ENCODE data around the gene MAST4. TPM values are rescaled to one million over a fixed set of nuclear protein-coding genes. Genes with fewer than 3 reads are reported as not detected.

MAST4 gene
- total RNA-seq, 1 donor = 12.7 TPM

DNA sequence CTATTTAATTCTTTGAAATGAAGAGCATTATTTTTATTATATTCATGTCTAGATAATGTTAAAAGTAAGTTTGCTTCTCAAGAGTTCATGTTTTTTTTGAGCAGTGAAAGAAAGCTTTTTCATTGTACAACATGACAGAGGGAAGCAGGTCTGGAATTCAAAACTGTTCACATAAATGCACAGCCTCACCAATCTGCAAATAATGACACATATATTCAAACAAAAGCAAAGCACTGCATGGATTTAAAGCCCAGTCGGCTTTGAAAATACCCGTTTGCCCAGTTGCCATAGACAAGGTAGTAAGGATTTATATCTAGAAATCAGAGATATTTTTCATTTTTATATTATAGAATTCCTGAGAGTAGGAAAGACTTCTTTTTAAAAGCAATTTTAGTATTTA, 398.6 kb downstream of the MAST4 start:
- no peak for DNase-seq (ENCODE audit: insufficient read length, low spot score, missing footprints)
- no peaks in the 10 kb centered on the region for H3K4me1 ChIP-seq (ENCODE audit: insufficient read depth, low read length)
- H4K20me1 ChIP-seq (ENCODE audit: insufficient read depth, low read length) = no peaks in the 10 kb centered on the region
- H3K36me3 ChIP-seq (ENCODE audit: insufficient read depth, low read length) = no peaks in the 10 kb centered on the region
- no peak overlapping the region for H2AFZ ChIP-seq (ENCODE audit: low read length)
- no peaks in the 10 kb centered on the region for H3K79me2 ChIP-seq (ENCODE audit: insufficient read depth, low read length)
- no peaks in the 10 kb centered on the region for H3K9me3 ChIP-seq (ENCODE audit: low read depth, low read length)
- TF ChIP-seq, protein P1, sequence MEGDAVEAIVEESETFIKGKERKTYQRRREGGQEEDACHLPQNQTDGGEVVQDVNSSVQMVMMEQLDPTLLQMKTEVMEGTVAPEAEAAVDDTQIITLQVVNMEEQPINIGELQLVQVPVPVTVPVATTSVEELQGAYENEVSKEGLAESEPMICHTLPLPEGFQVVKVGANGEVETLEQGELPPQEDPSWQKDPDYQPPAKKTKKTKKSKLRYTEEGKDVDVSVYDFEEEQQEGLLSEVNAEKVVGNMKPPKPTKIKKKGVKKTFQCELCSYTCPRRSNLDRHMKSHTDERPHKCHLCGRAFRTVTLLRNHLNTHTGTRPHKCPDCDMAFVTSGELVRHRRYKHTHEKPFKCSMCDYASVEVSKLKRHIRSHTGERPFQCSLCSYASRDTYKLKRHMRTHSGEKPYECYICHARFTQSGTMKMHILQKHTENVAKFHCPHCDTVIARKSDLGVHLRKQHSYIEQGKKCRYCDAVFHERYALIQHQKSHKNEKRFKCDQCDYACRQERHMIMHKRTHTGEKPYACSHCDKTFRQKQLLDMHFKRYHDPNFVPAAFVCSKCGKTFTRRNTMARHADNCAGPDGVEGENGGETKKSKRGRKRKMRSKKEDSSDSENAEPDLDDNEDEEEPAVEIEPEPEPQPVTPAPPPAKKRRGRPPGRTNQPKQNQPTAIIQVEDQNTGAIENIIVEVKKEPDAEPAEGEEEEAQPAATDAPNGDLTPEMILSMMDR (IDR thresholded peaks at IDR 0.05; ENCODE audit: extremely low read depth, low read depth, low read length) = no peak
- H3K4me3 ChIP-seq (ENCODE audit: insufficient read depth, low read length) = no peak overlapping the region
- no peak overlapping the region for H3K27ac ChIP-seq (ENCODE audit: low read depth, low read length)
- no peaks in the 10 kb centered on the region for H3K27me3 ChIP-seq (ENCODE audit: insufficient read depth, low read length)
- no peak overlapping the region for H3K4me2 ChIP-seq (ENCODE audit: insufficient read depth, low read length)

DNA sequence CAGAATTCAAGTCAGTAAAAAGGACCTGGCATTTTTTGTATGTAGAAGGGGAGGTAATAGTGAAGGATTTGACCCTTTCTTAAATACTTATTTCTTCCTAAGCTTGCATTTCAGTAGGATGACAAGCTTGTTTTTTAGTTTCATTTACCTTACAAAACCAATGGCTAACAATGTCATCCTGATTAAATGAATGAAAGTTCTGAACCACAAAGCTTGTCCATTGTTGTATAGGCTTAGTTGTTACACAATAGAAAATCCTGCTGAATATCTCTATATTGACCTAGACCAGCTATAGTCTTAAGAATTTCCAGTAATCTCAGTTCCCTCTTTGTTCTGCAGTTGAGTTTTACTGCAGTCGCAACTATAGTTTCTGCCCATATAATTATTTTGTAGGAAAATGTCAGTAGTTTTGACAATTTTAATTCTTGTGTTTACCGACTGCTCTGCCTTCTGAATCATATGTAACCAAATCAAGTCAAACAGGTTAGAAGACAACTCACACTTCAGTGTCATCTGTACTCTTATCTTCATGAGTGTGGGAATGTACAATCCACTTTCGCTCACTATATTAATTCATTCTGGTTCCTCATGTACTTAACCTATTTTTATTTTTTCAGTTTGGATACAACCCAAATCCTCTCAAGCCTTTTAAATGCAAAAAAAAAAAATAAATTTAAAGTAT, 404.7 kb downstream of the MAST4 start:
- Histone ChIP-seq H3K27me3 (ENCODE audit: insufficient read depth, low read length) (no peaks in the 10 kb centered on the region), H3K4me2 (ENCODE audit: insufficient read depth, low read length) (no peak overlapping the region), H4K20me1 (ENCODE audit: insufficient read depth, low read length) (no peaks in the 10 kb centered on the region), H3K27ac (ENCODE audit: low read depth, low read length) (no peak overlapping the region), H3K4me3 (ENCODE audit: insufficient read depth, low read length) (no peak overlapping the region), H3K9me3 (ENCODE audit: low read depth, low read length) (no peaks in the 10 kb centered on the region), H3K79me2 (ENCODE audit: insufficient read depth, low read length) (peaks cover 8% of the 10 kb centered on the region), H2AFZ (ENCODE audit: low read length) (no peak overlapping the region), H3K4me1 (ENCODE audit: insufficient read depth, low read length) (peaks cover 19% of the 10 kb centered on the region), H3K36me3 (ENCODE audit: insufficient read depth, low read length) (no peaks in the 10 kb centered on the region)
- DNase-seq (ENCODE audit: insufficient read length, low spot score, missing footprints) = no peak
- TF ChIP-seq, protein P1 (IDR thresholded peaks at IDR 0.05; ENCODE audit: extremely low read depth, low read depth, low read length) = no peak

DNA sequence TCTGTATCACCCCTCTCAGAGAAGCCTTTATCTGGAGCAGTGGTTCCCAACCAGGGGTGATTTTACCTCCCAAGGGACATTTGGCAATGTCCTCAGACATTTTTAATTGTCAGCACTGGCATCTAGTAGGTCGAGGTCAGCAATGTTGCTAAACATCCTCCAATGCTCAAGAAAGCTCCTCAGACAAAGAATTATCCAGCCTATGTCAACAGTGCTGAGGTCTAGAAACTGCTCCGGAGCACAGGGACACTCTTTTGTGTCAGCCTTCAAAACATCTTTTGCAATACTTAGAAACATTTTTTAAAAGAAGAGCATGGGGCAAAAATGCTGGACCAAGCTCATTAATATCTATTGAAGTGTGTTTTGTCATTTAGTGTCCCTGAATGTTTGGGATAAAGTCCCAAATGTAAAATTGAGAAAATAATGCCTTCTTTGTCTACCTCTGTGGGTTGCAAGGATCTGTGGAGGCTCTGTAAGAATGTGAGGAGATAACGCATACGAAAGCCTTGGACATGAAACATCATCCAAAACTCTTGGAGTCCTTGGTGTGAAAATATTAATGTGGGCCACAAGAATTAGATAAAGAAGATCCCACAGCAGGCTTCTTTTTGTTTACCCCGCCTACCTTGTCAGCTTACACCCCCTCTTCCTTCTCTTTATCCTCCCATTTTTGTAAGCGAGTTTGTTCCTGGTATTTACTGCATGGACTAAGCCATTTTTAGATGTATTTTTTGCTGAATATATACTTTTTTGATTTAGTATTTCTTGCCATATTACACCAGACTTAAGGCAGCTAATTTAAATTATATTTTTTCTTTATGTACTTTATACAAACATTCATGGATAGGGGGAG, 406.9 kb downstream of the MAST4 start:
- Histone ChIP-seq H3K4me2 (ENCODE audit: insufficient read depth, low read length) (peak overlapping the region; percentile 93), H3K4me3 (ENCODE audit: insufficient read depth, low read length) (peak overlapping the region; percentile 76), H3K4me1 (ENCODE audit: insufficient read depth, low read length) (peaks cover 19% of the 10 kb centered on the region), H3K79me2 (ENCODE audit: insufficient read depth, low read length) (peaks cover 29% of the 10 kb centered on the region), H3K36me3 (ENCODE audit: insufficient read depth, low read length) (no peaks in the 10 kb centered on the region), H4K20me1 (ENCODE audit: insufficient read depth, low read length) (no peaks in the 10 kb centered on the region), H3K27me3 (ENCODE audit: insufficient read depth, low read length) (no peaks in the 10 kb centered on the region), H3K27ac (ENCODE audit: low read depth, low read length) (no peak overlapping the region), H2AFZ (ENCODE audit: low read length) (peak overlapping the region; percentile 66), H3K9me3 (ENCODE audit: low read depth, low read length) (no peaks in the 10 kb centered on the region)
- TF ChIP-seq, protein P1 (IDR thresholded peaks at IDR 0.05; ENCODE audit: extremely low read depth, low read depth, low read length) = no peak
- DNase-seq (ENCODE audit: insufficient read length, low spot score, missing footprints) = no peak

DNA sequence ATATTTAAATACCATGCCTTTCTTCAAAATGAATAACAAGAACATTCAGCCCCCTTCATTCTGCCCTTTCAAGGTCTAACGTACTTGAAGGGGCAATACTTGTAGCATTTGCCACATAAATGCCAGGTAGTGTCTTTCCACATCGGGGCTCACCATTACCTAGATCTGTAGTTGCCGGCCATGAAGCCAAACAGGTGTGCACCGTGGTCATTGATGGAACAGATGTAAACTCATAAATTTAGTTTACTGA, 407.4 kb downstream of the MAST4 start:
- Histone ChIP-seq H3K4me2 (ENCODE audit: insufficient read depth, low read length) (peak overlapping the region; percentile 93), H3K27ac (ENCODE audit: low read depth, low read length) (peak overlapping the region; percentile 12), H3K4me3 (ENCODE audit: insufficient read depth, low read length) (peak overlapping the region; percentile 76), H3K79me2 (ENCODE audit: insufficient read depth, low read length) (peaks cover 34% of the 10 kb centered on the region), H2AFZ (ENCODE audit: low read length) (peak overlapping the region; percentile 66), H4K20me1 (ENCODE audit: insufficient read depth, low read length) (no peaks in the 10 kb centered on the region), H3K4me1 (ENCODE audit: insufficient read depth, low read length) (peaks cover 19% of the 10 kb centered on the region), H3K27me3 (ENCODE audit: insufficient read depth, low read length) (no peaks in the 10 kb centered on the region), H3K9me3 (ENCODE audit: low read depth, low read length) (no peaks in the 10 kb centered on the region), H3K36me3 (ENCODE audit: insufficient read depth, low read length) (no peaks in the 10 kb centered on the region)
- DNase-seq (ENCODE audit: insufficient read length, low spot score, missing footprints) = no peak
- TF ChIP-seq, protein P1 (IDR thresholded peaks at IDR 0.05; ENCODE audit: extremely low read depth, low read depth, low read length) = no peak
